WERI-Rb-1 (cell line): Measurements from ENCODE around the gene NIFK.
"Not testable (repeated sequence)": the region's sequence is repeated elsewhere in the genome, so short reads cannot be mapped to it uniquely, and the experiment has no call there.

Source experiments
- DNase-seq: peaks from one replicate; pipeline ENCODE4 v3.0.0-alpha.2; 2020
- H3K27ac ChIP-seq: fragments of 250-450 bp; sonication (Bioruptor Pico); 2 replicates; pipeline ENCODE4 v1.5.1; 2020; ENCODE audit warnings: mild to moderate bottlenecking, moderate library complexity
- H3K27me3 ChIP-seq: fragments of 250-450 bp; sonication (Bioruptor Pico); 2 replicates; pipeline ENCODE4 v1.5.1; 2021; ENCODE audit warnings: mild to moderate bottlenecking, low read depth, moderate library complexity; ENCODE audit not compliant: insufficient read depth, severe bottlenecking
- H3K36me3 ChIP-seq: fragments of 250-450 bp; sonication (Bioruptor Pico); 2 replicates; pipeline ENCODE4 v1.5.1; 2020; ENCODE audit warnings: mild to moderate bottlenecking, moderate library complexity
- H3K4me3 ChIP-seq: 2 replicates; pipeline ENCODE4 v1.5.1; 2011; ENCODE audit warnings: low read depth, mild to moderate bottlenecking, control low read depth, low read length
- H3K9me3 ChIP-seq: fragments of 250-450 bp; sonication (Bioruptor Pico); 2 replicates; pipeline ENCODE4 v1.5.1; 2021; ENCODE audit warnings: mild to moderate bottlenecking, moderate library complexity; ENCODE audit not compliant: severe bottlenecking
- TF ChIP-seq, protein P1 (sequence below): IDR thresholded peaks from 2 replicates; pipeline ENCODE4 v1.5.1; 2011; ENCODE audit warnings: low read depth, mild to moderate bottlenecking, control low read depth, inconsistent platforms, low read length

Gene NIFK

DNA sequence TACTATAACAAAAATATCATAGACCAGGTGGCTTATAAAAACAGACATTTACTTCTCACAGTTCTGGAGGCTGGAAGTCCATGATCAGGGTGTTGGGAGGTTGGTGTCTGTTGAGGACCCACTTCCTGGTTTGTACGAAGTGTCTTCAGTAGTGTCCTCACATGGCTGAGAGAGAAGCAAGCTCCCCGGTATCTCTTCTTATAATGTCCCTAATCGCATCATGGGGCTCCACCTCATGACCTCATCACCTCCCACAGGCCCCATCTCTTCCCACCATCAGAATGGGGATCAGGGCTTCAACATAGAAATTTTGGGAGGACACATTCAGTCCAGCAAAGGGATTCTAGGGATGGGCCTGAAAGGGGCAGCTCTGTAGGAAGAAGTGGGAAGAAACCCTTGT lies 4.8 kb upstream of the NIFK start:
- H3K27ac ChIP-seq: no peak overlapping the region
- no peaks in the 10 kb centered on the region for H3K9me3 ChIP-seq
- H3K27me3 ChIP-seq: no peaks in the 10 kb centered on the region
- no peaks in the 10 kb centered on the region for H3K36me3 ChIP-seq
- no peak for DNase-seq
- TF ChIP-seq, protein P1, sequence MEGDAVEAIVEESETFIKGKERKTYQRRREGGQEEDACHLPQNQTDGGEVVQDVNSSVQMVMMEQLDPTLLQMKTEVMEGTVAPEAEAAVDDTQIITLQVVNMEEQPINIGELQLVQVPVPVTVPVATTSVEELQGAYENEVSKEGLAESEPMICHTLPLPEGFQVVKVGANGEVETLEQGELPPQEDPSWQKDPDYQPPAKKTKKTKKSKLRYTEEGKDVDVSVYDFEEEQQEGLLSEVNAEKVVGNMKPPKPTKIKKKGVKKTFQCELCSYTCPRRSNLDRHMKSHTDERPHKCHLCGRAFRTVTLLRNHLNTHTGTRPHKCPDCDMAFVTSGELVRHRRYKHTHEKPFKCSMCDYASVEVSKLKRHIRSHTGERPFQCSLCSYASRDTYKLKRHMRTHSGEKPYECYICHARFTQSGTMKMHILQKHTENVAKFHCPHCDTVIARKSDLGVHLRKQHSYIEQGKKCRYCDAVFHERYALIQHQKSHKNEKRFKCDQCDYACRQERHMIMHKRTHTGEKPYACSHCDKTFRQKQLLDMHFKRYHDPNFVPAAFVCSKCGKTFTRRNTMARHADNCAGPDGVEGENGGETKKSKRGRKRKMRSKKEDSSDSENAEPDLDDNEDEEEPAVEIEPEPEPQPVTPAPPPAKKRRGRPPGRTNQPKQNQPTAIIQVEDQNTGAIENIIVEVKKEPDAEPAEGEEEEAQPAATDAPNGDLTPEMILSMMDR: no peak
- H3K4me3 ChIP-seq: no peak overlapping the region

DNA sequence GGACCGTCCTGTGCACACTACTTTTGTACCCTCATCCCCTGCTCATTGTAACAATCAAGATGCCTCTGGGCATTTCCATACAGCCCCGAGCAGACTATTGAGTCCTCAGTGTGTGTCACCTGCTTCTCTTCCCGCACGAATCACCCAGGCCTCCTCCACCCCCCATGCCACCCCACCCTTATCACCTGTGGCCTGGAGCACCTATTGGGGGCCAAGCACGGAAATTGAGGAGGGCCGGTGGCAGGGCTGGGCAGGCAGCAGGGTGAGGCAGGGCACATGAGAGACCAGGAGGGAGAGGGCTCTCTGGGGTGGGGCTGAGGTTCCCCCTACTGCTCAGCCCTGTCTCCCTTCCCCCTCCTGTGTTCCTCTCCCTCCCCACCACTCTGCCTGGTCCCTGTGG lies 4.3 kb upstream of the NIFK start:
- H3K4me3 ChIP-seq: no peak overlapping the region
- TF ChIP-seq, protein P1: no peak
- DNase-seq: no peak

DNA sequence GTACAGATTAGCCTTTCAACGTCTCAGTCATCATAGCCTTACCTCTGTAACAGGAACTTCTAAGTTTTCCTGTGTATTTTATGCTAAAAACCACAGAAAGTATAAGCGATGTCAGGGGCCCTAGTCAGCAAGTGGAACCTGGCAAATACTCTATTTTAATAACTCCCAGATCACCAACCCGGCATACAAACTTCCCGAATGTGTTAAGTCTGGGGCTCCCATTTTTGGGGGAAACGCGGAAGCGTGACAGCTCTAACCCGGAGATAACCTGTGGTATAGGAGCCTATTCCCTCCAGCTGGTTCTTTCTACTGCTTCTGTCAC lies 574 bp downstream of the NIFK start:
- H3K27me3 ChIP-seq: no peaks in the 10 kb centered on the region
- DNase-seq: no peak
- no peaks in the 10 kb centered on the region for H3K9me3 ChIP-seq
- TF ChIP-seq, protein P1: no peak
- H3K27ac ChIP-seq: peak overlapping the region; percentile 67
- H3K36me3 ChIP-seq: peaks cover 40% of the 10 kb centered on the region
- H3K4me3 ChIP-seq: peak overlapping the region; percentile 99

More for the DNA sequence above, 4.3 kb upstream of the NIFK start:
- Histone ChIP-seq H3K9me3 (no peaks in the 10 kb centered on the region), H3K36me3 (no peaks in the 10 kb centered on the region), H3K27me3 (no peaks in the 10 kb centered on the region), H3K27ac (no peak overlapping the region)

DNA sequence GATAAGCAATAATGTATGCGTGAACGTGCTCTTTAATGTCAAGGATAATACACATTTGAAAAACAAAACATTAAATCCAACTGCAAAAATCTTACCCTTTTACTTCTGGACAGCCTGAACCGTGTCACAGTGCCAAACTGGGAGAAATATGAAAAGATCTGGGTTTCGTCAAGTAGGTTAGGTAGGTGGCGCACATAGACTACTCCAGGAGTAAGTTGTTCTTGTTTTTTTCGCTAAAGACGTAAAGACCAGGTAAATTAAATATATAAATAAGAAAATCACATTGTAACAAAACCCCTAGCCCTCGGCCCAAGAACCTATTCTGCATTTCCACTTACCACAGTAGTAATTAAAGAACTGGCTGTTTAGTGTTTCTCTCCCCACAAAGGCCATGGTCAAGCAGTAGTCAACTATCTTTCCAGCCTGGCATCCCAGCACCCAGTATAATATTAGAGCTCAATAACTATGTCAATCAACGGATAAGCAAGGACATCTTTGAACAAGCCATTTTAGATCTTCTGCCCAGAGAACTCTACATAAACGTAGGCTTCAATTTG lies 1.1 kb downstream of the NIFK start:
- DNase-seq: no peak
- peak overlapping the region; percentile 99 for H3K4me3 ChIP-seq
- TF ChIP-seq, protein P1: no peak
- no peaks in the 10 kb centered on the region for H3K27me3 ChIP-seq
- no peaks in the 10 kb centered on the region for H3K9me3 ChIP-seq
- H3K27ac ChIP-seq: peak overlapping the region; percentile 67
- peaks cover 45% of the 10 kb centered on the region for H3K36me3 ChIP-seq

DNA sequence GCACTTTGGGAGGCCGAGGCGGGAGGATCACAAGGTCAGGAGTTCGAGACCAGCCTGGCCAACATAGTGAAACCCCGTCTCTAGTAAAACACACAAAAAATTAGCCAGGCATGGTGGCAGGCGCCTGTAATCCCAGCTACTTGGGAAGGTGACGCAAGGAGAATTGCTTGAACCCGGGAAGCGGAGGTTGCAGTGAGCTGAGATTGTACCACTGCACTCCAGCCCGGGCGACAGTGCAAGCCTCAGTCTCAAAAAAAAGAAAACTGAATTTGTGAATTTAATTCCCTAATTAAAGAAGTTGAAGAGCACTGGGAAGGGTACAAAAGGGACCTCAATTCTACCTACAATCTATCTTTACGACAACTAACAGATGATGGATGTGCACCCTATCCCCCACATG lies 2.1 kb downstream of the NIFK start:
- H3K27ac ChIP-seq, H3K4me3 ChIP-seq, H3K9me3 ChIP-seq, H3K27me3 ChIP-seq, DNase-seq: not testable (repeated sequence)
- H3K36me3 ChIP-seq: peaks cover 56% of the 10 kb centered on the region

DNA sequence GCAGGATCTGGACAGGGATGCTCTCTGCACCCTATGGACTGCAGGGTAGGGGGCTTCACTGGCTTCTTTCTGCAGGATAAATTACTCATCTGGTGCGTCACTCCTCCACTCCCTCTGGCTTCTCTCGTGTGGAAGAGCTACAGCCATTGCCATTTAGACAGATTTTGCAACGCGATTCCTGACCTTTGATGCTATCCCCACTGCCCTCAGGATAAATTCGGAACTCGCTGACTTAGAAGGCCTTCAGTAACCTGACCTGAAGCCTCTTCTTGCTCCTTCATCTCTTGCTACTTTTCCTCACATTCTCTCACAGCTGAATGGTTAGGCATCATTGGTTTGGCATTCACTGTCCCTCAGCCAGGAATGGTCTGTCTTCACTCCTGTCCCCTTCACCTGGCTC lies 5.3 kb downstream of the NIFK start:
- no peak for DNase-seq
- no peaks in the 10 kb centered on the region for H3K9me3 ChIP-seq
- H3K27me3 ChIP-seq: no peaks in the 10 kb centered on the region
- TF ChIP-seq, protein P1: no peak
- no peak overlapping the region for H3K4me3 ChIP-seq
- H3K27ac ChIP-seq: no peak overlapping the region
- H3K36me3 ChIP-seq: peaks cover 85% of the 10 kb centered on the region
